ENCODE measurements around the gene AKAP6. TPM values are rescaled to one million over a fixed set of nuclear protein-coding genes. Genes with fewer than 3 reads are reported as not detected.
"Not testable (repeated sequence)": the region's sequence is repeated elsewhere in the genome, so short reads cannot be mapped to it uniquely, and the experiment has no call there.

The AKAP6 gene
- total RNA-seq, 1 donor from 2014 or later = 0.29 TPM

DNA sequence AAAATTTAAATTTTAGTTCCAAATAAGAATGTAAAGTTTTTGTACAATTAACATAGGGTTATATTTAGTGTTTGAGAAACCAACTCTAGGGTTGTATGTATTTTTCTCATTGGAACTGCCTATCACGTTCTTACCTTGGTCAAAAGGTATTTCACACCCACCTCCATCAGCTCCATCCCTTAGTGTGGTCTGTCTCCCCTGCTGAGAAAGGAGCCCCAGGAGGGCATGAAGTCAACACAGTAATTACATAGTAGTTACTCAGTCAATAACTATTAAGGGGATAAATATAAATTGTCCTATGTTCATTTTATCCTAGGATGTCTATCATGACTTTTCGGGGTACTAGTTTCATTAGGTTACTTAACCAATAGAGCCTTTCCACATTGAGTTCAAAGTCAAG, 106.3 kb downstream of the AKAP6 start:
- no peak for DNase-seq (ENCODE audit: extremely low read depth, low read depth, low spot score)

DNA sequence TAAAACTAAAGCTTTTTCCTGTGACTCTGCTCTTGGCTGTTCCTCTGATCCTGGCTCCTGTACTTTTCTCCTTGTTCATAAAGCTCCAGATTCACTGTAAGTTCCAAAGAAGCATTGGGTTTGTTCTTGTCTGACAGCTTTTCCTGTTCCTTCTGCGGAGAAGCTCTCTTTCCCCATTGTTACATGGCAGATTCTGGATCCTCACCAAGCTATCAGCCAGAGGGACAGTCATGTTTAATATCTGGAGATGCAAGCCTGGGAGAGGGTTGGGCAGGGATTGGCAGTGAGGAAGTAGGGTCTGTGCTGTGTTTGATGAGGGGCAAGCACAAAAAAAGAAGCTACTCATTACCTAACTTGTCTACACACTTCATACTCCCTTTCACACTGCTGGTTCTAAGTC, 107.9 kb downstream of the AKAP6 start:
- no peak for DNase-seq (ENCODE audit: extremely low read depth, low read depth, low spot score)

DNA sequence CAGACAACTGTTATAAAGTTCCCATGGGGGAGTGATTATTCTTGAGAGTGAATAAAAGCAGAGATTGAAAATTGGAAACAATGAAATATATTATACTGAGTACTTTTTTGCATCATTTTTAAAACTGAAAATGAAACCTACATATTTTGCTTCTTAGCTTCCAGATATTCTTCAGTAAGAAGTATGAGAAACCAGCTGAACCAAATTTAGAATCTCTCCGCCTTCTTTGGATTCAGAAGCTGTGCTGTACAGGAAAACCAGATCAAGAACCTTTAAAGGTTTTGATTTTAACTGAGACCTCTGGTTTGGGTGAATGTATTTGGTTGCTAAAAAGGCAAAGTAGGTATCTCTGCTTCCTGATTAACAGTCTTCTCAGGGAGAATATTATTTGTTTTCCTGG, 109.4 kb downstream of the AKAP6 start:
- DNase-seq (ENCODE audit: extremely low read depth, low read depth, low spot score) = no peak

DNA sequence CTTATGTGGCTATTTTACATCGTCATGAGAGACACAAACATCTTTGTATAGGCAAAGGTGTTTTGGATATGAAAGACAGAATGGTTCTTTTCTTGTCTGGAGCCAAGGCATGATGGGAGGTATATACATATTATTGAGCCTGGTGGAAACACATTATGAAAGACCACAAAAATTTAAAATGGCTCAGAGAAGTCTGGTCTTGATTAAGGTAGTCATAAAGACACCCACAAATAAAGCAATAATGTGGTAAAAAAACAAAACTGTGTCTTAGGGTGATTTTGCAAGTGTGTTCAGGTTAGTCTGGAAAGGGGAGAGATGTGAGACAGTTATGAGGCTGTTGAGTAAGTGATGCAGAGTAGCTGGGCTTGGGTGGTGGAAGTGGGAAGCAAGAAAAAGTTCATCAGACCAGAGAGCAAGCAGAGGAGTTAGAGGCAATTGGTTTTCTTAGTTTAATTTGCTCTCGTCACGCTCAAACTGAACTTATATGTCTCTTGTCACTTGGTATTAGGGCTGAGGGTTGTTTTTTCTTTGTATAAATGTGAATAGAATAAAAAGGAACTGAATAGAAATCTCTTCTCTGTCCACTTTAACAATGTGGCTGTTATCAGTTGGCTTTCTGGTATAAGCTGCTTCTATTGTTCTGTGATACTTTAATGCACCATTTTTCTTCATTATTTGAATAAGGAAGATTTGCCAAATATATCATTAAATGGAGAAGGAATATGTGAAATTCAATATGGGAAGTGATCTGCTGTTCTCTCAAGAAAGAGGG, 115.0 kb downstream of the AKAP6 start:
- DNase-seq (ENCODE audit: extremely low read depth, low read depth, low spot score) = no peak

DNA sequence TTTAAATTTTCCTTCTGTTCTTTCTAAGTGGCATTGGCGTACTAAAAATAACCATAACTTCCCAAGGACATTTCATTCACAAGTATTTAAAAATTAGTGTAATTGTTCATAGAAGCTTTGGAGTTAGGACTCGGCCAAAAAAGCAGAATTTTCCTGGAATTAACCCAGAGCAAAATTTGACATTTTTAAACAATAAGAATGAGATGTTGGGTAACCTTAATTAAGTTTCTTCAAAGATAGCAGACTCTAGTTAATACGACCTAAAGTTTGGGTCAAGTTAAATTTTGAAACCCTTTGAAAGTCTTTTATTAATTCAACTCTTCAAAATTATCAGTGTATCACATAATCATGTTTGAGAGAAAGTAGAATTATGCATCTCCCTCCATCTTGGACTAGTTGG, 118.3 kb downstream of the AKAP6 start:
- no peak for DNase-seq (ENCODE audit: extremely low read depth, low read depth, low spot score)

DNA sequence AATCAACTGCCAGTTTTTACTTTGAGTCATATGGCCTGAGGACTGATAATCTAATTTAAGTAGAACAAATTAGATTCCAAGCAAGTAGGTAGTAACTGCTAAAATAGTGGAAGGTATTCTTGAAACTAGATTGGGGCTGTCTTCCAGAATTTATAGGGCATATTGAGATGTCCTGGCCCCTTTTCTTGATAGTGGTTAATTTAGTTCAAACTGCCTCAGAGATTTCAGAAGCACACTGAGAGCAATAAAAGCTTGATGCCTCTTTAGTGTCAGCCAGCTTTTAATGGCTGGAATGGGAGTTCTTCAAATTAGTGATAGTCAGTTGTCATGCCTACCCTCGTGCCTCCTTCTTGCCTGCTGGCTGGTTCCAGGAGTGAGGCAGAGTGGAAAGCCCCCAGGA, 120.5 kb downstream of the AKAP6 start:
- DNase-seq (ENCODE audit: extremely low read depth, low read depth, low spot score) = no peak

DNA sequence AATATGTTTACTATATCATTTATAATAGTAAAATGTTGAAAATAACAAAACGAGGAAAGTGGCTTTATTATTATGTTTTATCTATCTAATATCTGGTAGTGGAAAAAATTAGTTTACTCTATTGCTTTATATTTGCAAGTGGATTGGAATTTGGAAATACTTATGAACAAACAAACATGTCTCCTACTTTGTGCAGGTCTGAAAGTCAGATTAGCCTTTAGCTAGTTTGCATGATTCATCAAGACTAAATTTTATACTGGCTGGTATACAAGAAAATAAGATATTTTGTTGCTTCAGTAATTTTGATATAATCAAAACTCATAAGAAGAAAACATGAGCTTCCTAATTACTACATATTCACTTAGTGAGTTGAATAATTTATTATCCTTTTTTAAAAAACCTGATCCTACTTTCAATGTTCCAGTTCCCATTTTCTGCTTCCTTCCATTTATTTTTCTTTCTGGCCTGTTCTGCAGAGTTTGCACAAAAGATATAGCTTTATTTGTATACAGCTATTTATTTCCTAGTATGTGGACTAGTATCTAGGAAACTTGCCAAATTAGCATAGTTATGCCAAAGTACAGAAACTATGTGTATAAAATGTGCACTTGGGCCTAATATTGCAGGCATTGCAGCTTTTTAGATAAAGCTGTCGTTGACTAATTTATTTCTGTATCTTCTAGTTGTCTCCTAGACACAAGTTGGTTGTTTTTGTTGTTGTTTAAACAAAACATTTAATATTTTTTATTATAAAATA, 122.0 kb downstream of the AKAP6 start:
- no peak for DNase-seq (ENCODE audit: extremely low read depth, low read depth, low spot score)

DNA sequence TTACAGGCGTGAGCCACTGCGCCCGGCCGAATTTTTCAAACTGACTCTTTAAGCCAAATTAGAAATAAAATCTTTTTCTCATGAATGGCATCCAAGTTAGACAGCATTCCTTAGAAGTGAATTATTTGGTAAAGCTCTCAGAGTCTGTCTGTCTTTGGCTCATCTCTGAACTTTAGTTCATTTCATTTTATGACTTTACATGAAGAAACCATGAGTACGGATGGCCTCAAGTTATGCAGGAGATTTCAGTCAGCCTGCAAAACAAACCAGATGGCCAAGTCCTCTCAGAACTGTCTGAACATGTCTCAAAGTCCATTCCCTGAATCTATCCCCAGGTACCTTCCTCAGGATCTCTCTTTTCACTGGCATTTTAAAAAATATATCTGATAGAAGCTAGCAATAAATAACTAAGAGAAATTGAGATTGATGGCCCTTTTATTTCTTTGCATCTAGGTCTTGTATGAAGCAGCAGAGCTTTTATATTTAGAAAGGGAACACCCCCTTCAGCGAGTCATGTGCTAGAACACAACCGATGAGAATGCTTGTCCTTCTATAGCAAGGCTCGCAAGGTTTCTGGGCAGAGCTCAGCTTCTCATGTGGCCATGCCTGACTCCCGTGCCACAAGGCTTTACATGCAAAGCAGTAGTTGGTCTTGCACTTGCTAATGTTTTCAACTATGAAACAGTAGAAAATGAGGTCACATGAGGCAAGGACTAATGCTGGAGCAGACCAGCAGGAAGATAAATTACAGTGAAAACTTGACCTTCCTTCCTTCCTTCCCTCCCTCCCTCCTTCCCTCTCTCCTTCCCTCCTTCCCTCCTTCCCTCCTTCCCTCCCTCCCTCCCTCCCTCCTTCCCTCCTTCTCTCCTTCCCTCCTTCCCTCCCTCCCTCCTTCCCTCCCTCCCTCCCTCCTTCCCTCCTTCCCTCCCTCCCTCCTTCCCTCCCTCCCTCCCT, 125.0 kb downstream of the AKAP6 start:
- no peak for DNase-seq (ENCODE audit: extremely low read depth, low read depth, low spot score)

DNA sequence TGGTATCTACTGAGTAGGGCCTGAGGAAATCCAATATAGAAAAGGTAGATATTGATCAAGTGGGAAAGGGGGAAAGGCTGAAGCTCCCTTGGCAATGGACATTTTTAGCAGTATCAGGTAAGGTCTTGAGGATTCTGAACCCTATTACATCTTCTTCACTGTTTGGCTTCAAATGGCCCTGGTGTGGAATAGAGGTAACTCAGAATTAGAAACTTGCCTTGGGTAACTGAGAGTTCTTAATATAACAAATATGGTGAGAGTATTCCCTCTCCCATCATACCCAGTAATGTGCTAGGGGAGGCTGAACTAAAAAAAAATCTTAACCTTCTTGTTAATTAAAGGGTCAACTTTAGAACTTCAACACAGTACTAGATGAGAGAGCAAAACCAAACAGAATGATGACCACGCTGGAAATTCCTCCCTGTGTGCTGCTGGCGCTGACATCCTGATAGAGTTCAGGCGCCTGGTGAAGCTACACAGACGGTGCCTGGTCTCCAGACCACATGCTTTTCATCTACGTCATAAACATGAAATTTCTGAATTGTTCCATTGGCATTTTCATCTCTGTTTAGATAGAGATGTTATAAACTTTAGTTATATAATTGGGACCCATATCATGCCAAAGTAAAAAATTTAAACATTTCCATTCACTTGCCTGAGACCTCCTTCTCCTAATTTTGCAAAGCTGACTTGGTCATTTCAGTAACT, 128.3 kb downstream of the AKAP6 start:
- no peak for DNase-seq (ENCODE audit: extremely low read depth, low read depth, low spot score)

DNA sequence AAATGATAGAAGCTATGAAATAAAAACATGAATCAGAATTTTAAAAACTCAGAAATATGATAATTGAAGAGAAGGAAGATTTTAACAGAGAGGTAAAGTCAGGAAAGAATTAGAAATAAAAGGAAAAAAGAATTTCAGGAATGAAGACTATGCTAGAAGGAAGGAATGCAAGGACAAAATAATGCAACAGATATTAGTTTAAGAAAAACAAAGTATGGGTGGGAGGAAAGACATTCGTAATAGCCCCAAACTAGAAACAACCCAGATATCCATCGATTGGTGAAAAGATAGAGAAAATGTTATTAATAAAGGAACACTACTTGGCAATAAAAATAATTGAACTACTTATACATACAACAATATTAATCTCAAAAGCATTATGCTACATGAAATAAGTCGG, 129.6 kb downstream of the AKAP6 start:
- DNase-seq (ENCODE audit: extremely low read depth, low read depth, low spot score) = no peak

DNA sequence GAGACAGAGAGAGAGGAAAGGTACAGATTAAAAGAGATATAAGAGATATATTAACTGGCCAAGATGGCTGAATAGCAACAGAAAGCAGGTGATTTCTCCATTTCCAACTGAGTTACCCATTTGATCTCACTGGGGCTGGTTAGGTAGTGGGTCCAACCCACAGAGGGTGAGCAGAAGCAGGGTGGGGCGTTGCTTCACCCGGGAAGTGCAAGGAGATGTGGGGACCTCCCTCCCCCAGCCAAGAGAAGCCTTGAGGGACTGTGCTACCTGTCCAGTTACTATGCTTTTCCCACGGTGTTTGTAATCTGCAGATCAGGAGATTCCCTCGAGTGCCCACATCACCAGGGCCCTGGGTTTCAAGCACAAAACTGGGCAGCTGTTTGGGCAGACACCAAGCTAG, 131.2 kb downstream of the AKAP6 start:
- DNase-seq (ENCODE audit: extremely low read depth, low read depth, low spot score) = no peak

DNA sequence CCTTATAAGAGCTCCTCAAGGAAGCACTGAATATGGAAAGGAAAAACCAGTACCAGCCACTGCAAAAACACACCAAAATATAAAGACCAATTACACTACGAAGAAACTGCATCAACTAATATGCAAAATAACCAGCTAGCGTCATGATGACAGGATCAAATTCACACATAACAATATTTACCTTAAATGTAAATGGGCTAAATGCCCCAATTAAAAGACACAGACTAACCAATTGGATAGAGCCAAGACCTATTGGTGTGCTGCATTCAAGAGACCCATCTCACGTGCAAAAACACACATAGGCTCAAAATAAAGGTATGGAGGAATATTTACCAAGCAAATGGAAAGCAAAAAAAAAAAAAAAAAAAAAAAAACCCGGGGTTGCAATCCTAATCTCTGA, 133.5 kb downstream of the AKAP6 start:
- DNase-seq (ENCODE audit: extremely low read depth, low read depth, low spot score) = not testable (repeated sequence)

DNA sequence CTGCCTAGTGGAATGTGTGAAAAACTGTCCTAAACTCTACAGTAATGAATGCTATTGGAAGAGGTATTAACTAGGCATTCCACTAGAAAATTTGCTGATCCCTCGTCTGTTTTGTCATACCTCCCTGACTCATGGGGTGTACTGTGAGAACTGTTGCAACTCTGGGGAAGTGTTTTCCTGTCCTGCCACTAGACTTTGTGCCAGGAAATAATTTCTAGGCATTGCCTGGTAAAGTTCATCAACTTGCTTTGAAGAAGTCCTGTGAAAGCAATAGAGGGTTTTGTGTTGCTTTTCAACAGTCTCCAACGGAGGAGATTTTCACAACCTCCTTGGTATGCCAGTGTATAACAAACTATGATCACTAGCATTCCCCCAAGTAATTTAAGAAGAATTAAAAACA, 139.9 kb downstream of the AKAP6 start:
- peak; percentile 10 for DNase-seq (ENCODE audit: extremely low read depth, low read depth, low spot score)

DNA sequence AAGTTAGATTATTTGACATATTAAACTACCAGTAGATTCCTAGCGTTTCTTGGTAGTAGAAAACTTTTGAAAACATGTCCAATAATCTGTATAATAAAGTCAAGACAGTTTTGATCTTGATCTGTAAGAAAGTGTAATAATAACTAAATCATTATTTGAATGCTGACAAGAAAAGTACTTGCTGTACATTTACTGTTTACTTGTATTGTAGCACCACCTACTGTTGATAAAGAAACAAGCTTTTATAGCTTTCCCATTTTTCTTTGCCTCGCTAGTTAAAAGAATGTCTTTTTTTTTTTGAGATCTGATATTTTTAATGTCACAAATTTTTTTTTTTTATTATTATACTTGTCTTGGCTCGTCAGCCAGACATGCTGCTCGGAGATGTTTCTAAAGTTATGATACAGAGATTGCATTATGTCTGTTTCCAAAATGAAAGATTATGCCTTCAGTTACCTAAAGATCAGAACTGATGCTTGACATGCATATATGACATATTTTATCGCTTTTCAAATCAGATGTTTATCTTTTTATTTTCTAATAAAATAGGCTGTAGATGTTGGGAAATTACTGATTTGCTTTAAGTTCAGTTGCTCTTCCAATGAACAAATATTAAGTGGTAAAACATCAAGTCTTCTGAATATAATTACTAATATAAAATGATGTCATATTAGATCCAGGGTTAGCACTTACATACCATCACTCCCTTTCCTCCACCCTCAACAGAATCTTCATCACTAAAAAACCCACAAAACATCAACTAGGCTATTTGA, 140.5 kb downstream of the AKAP6 start:
- DNase-seq (ENCODE audit: extremely low read depth, low read depth, low spot score) = peak; percentile 18

DNA sequence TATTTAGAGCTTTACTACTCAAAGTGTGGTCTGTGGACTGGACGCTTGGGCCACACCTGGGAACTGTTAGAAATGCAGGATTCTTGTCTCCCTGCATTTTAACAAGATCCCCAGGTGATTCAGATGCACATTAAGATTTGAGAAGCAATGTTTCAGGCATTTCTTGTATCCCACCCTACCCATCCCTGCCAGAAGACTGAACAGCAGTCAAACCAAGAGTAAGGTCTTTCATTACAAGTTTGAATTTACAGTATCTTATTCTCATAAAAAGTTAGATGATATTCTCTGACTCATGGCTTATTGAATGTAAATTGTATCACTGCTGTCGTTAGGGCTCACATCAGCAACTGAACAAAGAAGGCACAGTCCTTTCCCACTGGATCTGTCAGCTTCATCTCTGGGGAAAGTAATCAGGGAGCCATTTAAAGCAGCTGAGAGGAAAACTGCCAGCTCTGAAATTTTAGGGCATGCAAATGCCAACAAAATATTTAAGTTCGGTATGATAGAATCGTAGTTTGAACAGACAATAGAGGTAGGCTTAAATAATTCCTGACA, 141.1 kb downstream of the AKAP6 start:
- DNase-seq (ENCODE audit: extremely low read depth, low read depth, low spot score) = no peak

DNA sequence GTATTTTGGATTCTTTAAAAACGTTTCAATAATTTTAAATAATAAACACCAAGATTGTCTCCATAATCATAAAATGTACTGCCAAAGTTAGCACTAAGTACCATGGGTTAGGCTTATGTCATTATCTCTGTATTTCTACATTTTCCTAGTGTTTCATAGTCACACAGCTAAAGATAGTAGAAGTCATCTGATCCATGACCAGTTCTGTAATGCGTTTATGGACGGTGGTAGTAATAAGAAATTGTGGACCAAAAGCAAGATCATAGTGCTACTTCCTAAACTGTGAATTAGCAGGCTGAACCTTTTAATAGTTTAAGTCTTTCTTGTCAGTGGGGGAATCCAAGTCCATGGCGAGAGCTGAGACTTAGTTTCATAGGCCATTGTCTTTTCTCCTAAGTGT, 142.1 kb downstream of the AKAP6 start:
- DNase-seq (ENCODE audit: extremely low read depth, low read depth, low spot score) = no peak

DNA sequence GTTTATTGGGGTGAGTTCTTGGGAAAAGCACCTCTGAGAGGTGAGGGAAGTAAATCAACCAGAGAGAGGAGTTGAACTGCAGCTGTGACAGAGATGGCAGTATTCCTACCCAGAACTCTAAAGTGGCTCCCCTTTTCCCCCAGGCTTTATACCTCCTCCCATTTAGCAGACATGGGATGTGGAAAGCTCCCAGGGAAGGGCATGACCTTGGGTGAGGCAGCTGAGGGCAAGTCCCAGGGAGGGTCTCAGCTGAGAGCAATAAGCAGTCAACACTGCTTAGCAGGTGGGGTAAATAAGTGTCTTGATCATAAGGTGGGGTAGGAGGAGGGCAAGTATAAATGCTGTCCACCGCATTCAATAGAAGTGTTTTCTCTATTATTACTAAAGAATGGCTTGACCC, 143.0 kb downstream of the AKAP6 start:
- no peak for DNase-seq (ENCODE audit: extremely low read depth, low read depth, low spot score)

DNA sequence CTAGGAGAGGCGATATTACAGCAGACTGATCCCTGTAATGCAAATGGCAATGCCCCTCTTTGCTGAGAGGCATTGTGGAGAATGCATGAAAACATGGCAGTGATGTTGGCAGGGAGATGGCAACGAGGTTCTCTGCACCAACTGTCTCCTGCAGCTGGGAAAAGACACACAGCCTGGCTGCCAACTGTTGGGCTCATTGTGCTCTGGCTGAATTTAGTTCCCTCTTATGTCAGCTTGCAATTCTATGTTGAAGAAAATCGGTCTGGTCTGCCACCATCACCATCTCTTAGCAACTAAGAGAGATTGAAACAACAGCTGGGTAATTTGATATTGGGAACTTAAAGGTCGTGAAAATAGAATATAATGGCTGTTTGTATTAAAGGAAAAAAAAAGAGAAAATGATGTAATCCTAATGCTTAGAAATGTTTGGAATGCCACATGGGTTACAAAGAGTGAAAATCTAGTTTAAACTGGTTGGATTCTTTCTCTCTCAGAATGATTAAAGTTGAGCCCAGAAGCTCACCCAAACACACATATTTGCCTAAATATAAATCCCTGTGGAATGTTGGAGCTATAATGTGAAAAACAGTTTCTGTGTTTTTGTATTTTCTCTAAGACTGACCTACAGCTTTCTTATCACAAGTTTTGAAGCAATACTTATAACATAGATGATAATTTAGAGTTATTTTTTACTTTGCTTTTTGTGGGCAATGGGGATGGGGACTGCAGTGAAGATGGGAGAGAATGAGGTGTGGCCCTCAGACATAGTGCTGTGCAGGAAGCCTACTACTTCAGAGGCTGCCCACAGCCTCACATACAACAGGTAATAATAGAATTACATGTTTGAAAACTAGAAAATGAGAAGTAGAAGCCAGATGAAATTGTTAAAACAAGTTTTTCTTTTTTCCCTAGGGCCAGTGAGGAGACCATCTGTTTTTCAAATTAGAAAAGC, 143.7 kb downstream of the AKAP6 start:
- DNase-seq (ENCODE audit: extremely low read depth, low read depth, low spot score) = no peak

Measured in glomerular endothelial cell (primary cell).